CD4-positive, alpha-beta memory T cell (primary cell): ENCODE measurements around the gene IL17RA. TPM values are rescaled to one million over a fixed set of nuclear protein-coding genes. Genes with fewer than 3 reads are reported as not detected.

ENCODE experiments used
- CTCF ChIA-PET: fragments of 350-600 bp; sonication (Branson Sonifier 250); formaldehyde crosslinking; loops from one replicate; lab custom pipeline; 2021; ENCODE audit warnings: inconsistent platforms; ENCODE audit not compliant: partially characterized antibody; lab: Charles Lee
- POLR2A ChIA-PET: fragments of 350-600 bp; sonication (Branson Sonifier 250); formaldehyde crosslinking; loops from one replicate; lab custom pipeline; 2021; ENCODE audit not compliant: partially characterized antibody; lab: Charles Lee
- DNase-seq, 5 donors: peaks; one replicate each; pipeline versions ENCODE4 v3.0.0 to v3.0.0-alpha.2; 2020 to 2022; ENCODE audit warnings: mixed read lengths in 1 of 5
- H3K27ac ChIP-seq: one replicate; pipeline ENCODE4 v1.7.0; 2013; ENCODE audit warnings: low read depth, low read length
- H3K27me3 ChIP-seq: 2 replicates; pipeline ENCODE4 v1.7.0; 2013; ENCODE audit warnings: mild to moderate bottlenecking, low read length, moderate library complexity; ENCODE audit not compliant: insufficient read depth
- H3K36me3 ChIP-seq: 2 replicates; pipeline ENCODE4 v1.7.0; 2013; ENCODE audit warnings: mild to moderate bottlenecking, low read length, moderate library complexity; ENCODE audit not compliant: insufficient read depth
- H3K4me1 ChIP-seq: 2 replicates; pipeline ENCODE4 v1.7.0; 2013; ENCODE audit warnings: mild to moderate bottlenecking, low read length, moderate library complexity; ENCODE audit not compliant: insufficient read depth
- H3K4me3 ChIP-seq, 2 donors: one replicate each; pipeline ENCODE4 v1.7.0; 2013; ENCODE audit warnings: low read length in 2 of 2, mild to moderate bottlenecking in 1 of 2
- H3K9me3 ChIP-seq, 2 donors: one replicate each; pipeline ENCODE4 v1.7.0; 2013; ENCODE audit warnings: low read length in 2 of 2, control low read depth in 1 of 2; ENCODE audit not compliant: control insufficient read depth in 1 of 2
- H3K27ac Mint-ChIP-seq, 7 donors: one replicate each; pipeline ENCODE4 v1.8.0; 2020 to 2021; ENCODE audit warnings: mixed read lengths in 7 of 7, mild to moderate bottlenecking in 6 of 7, inconsistent platforms in 3 of 7, moderate library complexity in 3 of 7
- H3K27me3 Mint-ChIP-seq, 2 donors: one replicate each; pipeline ENCODE4 v1.8.0; 2020 to 2021; ENCODE audit warnings: mixed read lengths in 2 of 2
- H3K36me3 Mint-ChIP-seq, 2 donors: one replicate each; pipeline ENCODE4 v1.8.0; 2020 to 2021; ENCODE audit warnings: mixed read lengths in 2 of 2, inconsistent platforms in 1 of 2, mild to moderate bottlenecking in 1 of 2
- H3K4me1 Mint-ChIP-seq, 4 donors: one replicate each; pipeline ENCODE4 v1.8.0; 2020 to 2021; ENCODE audit warnings: mixed read lengths in 4 of 4, mild to moderate bottlenecking in 1 of 4
- H3K4me3 Mint-ChIP-seq, 8 donors: one replicate each; pipeline ENCODE4 v1.8.0; 2020 to 2021; ENCODE audit warnings: mixed read lengths in 8 of 8, mild to moderate bottlenecking in 7 of 8, moderate library complexity in 6 of 8, inconsistent platforms in 3 of 8
- H3K9me3 Mint-ChIP-seq, 8 donors: one replicate each; pipeline ENCODE4 v1.8.0; 2020 to 2021; ENCODE audit warnings: mixed read lengths in 8 of 8, mild to moderate bottlenecking in 5 of 8, inconsistent platforms in 3 of 8, moderate library complexity in 1 of 8
- intact Hi-C: fragments of 100-400 bp; cut with micrococcal nuclease; formaldehyde crosslinking; loops from one replicate; pipeline ENCODE4 v1.15.1; 2023
- polyA plus RNA-seq, 2 donors: library from polyadenylated mRNA; unstranded; fragments of 300-500 nt; fragmentation: Illumina TruSeq; gene quantifications; one replicate each; pipeline ENCODE4 v1.2.3, GENCODE V29; 2021
- total RNA-seq, 2 experiments: library from RNA; stranded (reverse); gene quantifications; one replicate each; pipeline ENCODE4 v1.2.3, GENCODE V29; 2021

IL17RA gene
- total and polyA plus RNA-seq, 4 experiments from 2014 or later, result 19.8 to 77.2 (median 55.7) TPM

DNA sequence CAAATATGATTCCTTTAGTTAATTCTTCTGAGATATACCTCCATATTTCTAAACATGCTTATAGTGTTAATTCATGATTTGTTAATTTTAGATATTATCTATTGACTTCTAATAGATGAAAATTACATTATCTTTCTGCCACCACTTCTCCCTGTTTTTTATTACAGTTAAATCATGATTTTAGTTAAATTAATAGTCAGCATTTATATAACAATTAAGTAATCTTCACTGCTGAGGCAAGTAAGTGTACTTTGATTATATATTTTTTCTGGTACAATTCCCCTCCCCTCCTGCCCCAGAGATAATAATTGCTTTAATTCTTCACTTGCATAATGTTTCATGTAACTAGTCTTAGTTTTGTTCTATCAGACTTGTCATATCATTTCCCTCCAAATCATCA is 5.8 kb downstream of the IL17RA start:
- Histone ChIP-seq H3K9me3 (no peaks in the 10 kb centered on the region), H3K27ac (no peak overlapping the region), H3K4me3 (no peak overlapping the region), H3K27me3 (no peaks in the 10 kb centered on the region), H3K4me1 (peaks cover 92% of the 10 kb centered on the region), H3K36me3 (no peaks in the 10 kb centered on the region)
- H3K4me3 Mint-ChIP-seq, result peak overlapping the region in 7 of 8 donors; percentile 5 to 58 (median 49)
- peaks cover 58 to 97% (median 83%) of the 10 kb centered on the region in 4 donors for H3K4me1 Mint-ChIP-seq
- H3K9me3 Mint-ChIP-seq, result peaks cover 0 to 2% (median 0%) of the 10 kb centered on the region in 8 donors
- peaks cover 14 to 25% of the 10 kb centered on the region in 2 donors for H3K36me3 Mint-ChIP-seq
- intact Hi-C loops, result no loop called here
- DNase-seq, result no peak
- ChIA-PET POLR2A (interaction anchor here (1.7 to 1.9 kb wide), 2 partner anchors 8 to 45 kb away, joined by 3 to 12 read pairs; no protein-coding TSS in a partner anchor), CTCF (interaction anchor here (4.2 kb wide), 1 partner anchor 26 kb away, joined by 15 read pairs; no protein-coding TSS in a partner anchor)
- H3K27me3 Mint-ChIP-seq, result no peaks in the 10 kb centered on the region
- peak overlapping the region in 4 of 7 donors; percentile 2 to 52 (median 30) for H3K27ac Mint-ChIP-seq

GRCh38 chr22:17091851-17092250 is 7.1 kb downstream of the IL17RA start:
- peaks cover 58 to 99% (median 82%) of the 10 kb centered on the region in 4 donors for H3K4me1 Mint-ChIP-seq
- peaks cover under 1% of the 10 kb centered on the region for H3K36me3 ChIP-seq
- peaks cover 14 to 20% of the 10 kb centered on the region in 2 donors for H3K36me3 Mint-ChIP-seq
- H3K27me3 ChIP-seq, result no peaks in the 10 kb centered on the region
- no peaks in the 10 kb centered on the region for H3K9me3 ChIP-seq
- H3K9me3 Mint-ChIP-seq, result no peaks in the 10 kb centered on the region
- H3K27ac ChIP-seq, result no peak overlapping the region
- CTCF ChIA-PET, result no interaction called here
- intact Hi-C loops, result no loop called here
- H3K4me3 Mint-ChIP-seq, result peak overlapping the region in 4 of 8 donors; percentile 36 to 59 (median 48)
- peak overlapping the region in 2 of 7 donors; percentile 30 to 68 for H3K27ac Mint-ChIP-seq
- H3K4me3 ChIP-seq, result no peak overlapping the region
- POLR2A ChIA-PET, result interaction anchor here (1.5 kb wide), 1 partner anchor 26 kb away, joined by 3 read pairs; no protein-coding TSS in a partner anchor
- no peak for DNase-seq
- H3K27me3 Mint-ChIP-seq, result no peaks in the 10 kb centered on the region
- H3K4me1 ChIP-seq, result peaks cover 93% of the 10 kb centered on the region

GRCh38 chr22:17093081-17093480 is 8.3 kb downstream of the IL17RA start:
- peaks cover 6% of the 10 kb centered on the region for H3K36me3 ChIP-seq
- intact Hi-C loops, result no loop called here
- Mint-ChIP-seq H3K27me3 (no peaks in the 10 kb centered on the region), H3K4me3 (peak overlapping the region in 4 of 8 donors; percentile 29 to 56 (median 50)), H3K36me3 (peaks cover 14 to 21% of the 10 kb centered on the region in 2 donors), H3K4me1 (peaks cover 64 to 99% (median 82%) of the 10 kb centered on the region in 4 donors), H3K9me3 (no peaks in the 10 kb centered on the region), H3K27ac (peak overlapping the region in 2 of 7 donors; percentile 46 to 48)
- no peak for DNase-seq
- no peak overlapping the region for H3K4me3 ChIP-seq
- no peak overlapping the region for H3K27ac ChIP-seq
- peaks cover 94% of the 10 kb centered on the region for H3K4me1 ChIP-seq
- H3K27me3 ChIP-seq, result no peaks in the 10 kb centered on the region
- ChIA-PET CTCF (interaction anchor here (1.1 to 1.6 kb wide), 3 partner anchors 21 to 409 kb away, joined by 3 to 4 read pairs (median 3); no protein-coding TSS in a partner anchor), POLR2A (interaction anchor here (1.0 to 1.3 kb wide), 2 partner anchors 12 to 66 kb away, joined by 4 to 5 read pairs; partner anchors contain the start of gene HDHD5)
- no peaks in the 10 kb centered on the region for H3K9me3 ChIP-seq

DNA sequence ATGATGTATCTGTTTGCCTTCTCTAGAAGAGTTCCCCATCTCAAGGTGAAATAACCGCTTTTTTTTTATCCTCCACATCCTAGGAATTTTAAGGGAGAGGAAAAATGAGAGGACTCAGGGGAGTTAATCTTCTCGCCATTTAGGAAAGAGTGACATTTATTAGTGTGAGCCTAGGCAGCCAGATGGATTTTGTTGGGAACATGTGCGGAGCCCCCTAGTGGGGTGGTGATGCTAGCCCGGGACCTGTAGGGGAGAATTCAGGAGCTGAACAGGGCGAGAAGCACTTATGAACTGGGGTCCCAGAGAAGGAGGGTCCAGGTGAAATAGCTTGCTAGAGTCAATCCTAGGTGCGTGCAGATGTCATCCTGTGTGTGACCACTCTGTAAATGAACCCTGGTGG is 10.7 kb downstream of the IL17RA start:
- H3K27ac Mint-ChIP-seq, result peak overlapping the region in 5 of 7 donors; percentile 55 to 86 (median 65)
- DNase-seq, result no peak
- CTCF ChIA-PET, result interaction anchor here (0.8 to 2.3 kb wide), 6 partner anchors 8 to 76 kb away, joined by 3 to 7 read pairs (median 4); no protein-coding TSS in a partner anchor
- Histone ChIP-seq H3K4me3 (no peak overlapping the region), H3K27ac (no peak overlapping the region), H3K4me1 (peaks cover 94% of the 10 kb centered on the region), H3K36me3 (peaks cover 21% of the 10 kb centered on the region), H3K27me3 (no peaks in the 10 kb centered on the region), H3K9me3 (no peaks in the 10 kb centered on the region)
- peaks cover 28 to 42% of the 10 kb centered on the region in 2 donors for H3K36me3 Mint-ChIP-seq
- POLR2A ChIA-PET, result interaction anchor here (0.7 to 6.3 kb wide), 3 partner anchors 9 to 63 kb away, joined by 3 to 75 read pairs (median 3); partner anchors contain the start of gene IL17RA
- H3K4me3 Mint-ChIP-seq, result peak overlapping the region in 3 of 8 donors; percentile 22 to 49 (median 33)
- intact Hi-C loops, result no loop called here
- H3K27me3 Mint-ChIP-seq, result no peaks in the 10 kb centered on the region
- H3K9me3 Mint-ChIP-seq, result no peaks in the 10 kb centered on the region
- H3K4me1 Mint-ChIP-seq, result peaks cover 68 to 100% (median 84%) of the 10 kb centered on the region in 4 donors

DNA sequence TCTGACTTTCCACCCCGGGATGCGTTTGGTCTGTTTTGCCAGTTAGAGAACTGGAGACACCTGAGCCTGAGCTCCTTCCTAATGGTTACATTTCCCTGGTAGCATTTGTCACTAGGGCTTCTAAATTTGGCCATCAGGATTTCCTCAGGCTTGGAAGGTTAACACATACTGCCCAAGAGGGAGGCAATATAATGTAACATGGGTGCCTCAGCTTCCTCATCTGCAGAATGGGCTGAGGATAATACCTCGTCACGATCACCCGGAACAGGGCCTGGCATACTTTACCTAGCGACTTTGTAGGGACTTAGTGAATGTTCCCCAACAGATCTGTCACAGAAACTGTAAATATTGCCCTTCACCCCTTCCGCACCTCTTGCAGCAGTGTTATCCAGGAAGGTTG is 11.3 kb downstream of the IL17RA start:
- Histone ChIP-seq H3K36me3 (peaks cover 26% of the 10 kb centered on the region), H3K4me3 (no peak overlapping the region), H3K9me3 (no peaks in the 10 kb centered on the region), H3K27me3 (no peaks in the 10 kb centered on the region), H3K27ac (no peak overlapping the region), H3K4me1 (peaks cover 94% of the 10 kb centered on the region)
- no peak for DNase-seq
- H3K27me3 Mint-ChIP-seq, result no peaks in the 10 kb centered on the region
- CTCF ChIA-PET, result interaction anchor here (0.8 to 2.3 kb wide), 5 partner anchors 9 to 482 kb away, joined by 3 to 7 read pairs (median 5); no protein-coding TSS in a partner anchor
- intact Hi-C loops, result no loop called here
- POLR2A ChIA-PET, result interaction anchor here (0.9 to 6.3 kb wide), 3 partner anchors 10 to 62 kb away, joined by 3 to 75 read pairs (median 4); partner anchors contain the start of gene IL17RA
- peak overlapping the region in 5 of 7 donors; percentile 12 to 86 (median 59) for H3K27ac Mint-ChIP-seq
- no peaks in the 10 kb centered on the region for H3K9me3 Mint-ChIP-seq
- peak overlapping the region in 3 of 8 donors; percentile 15 to 49 (median 22) for H3K4me3 Mint-ChIP-seq
- peaks cover 28 to 44% of the 10 kb centered on the region in 2 donors for H3K36me3 Mint-ChIP-seq
- peaks cover 69 to 100% (median 83%) of the 10 kb centered on the region in 4 donors for H3K4me1 Mint-ChIP-seq

GRCh38 chr22:17097062-17097461 is 12.3 kb downstream of the IL17RA start:
- H3K36me3 ChIP-seq, result peaks cover 36% of the 10 kb centered on the region
- intact Hi-C loops, result no loop called here
- POLR2A ChIA-PET, result interaction anchor here (0.7 to 6.3 kb wide), 5 partner anchors 11 to 61 kb away, joined by 3 to 75 read pairs (median 4); partner anchors contain the start of gene IL17RA
- peak overlapping the region; percentile 5 to 92 (median 72) for H3K27ac Mint-ChIP-seq
- H3K4me1 Mint-ChIP-seq, result peaks cover 69 to 100% (median 82%) of the 10 kb centered on the region in 4 donors
- H3K4me3 ChIP-seq, result no peak overlapping the region
- peak overlapping the region in 3 of 8 donors; percentile 15 to 90 (median 66) for H3K4me3 Mint-ChIP-seq
- no peaks in the 10 kb centered on the region for H3K27me3 ChIP-seq
- H3K27ac ChIP-seq, result no peak overlapping the region
- CTCF ChIA-PET, result interaction anchor here (0.8 to 1.0 kb wide), 4 partner anchors 9 to 481 kb away, joined by 3 read pairs; no protein-coding TSS in a partner anchor
- DNase-seq, result no peak
- no peaks in the 10 kb centered on the region for H3K27me3 Mint-ChIP-seq
- H3K36me3 Mint-ChIP-seq, result peaks cover 38 to 54% of the 10 kb centered on the region in 2 donors
- H3K9me3 ChIP-seq, result no peaks in the 10 kb centered on the region
- peaks cover 91% of the 10 kb centered on the region for H3K4me1 ChIP-seq
- H3K9me3 Mint-ChIP-seq, result no peaks in the 10 kb centered on the region
